T-helper 9 cell (primary cell): Measurements from ENCODE around the gene TNFAIP8L3.
"Not testable (repeated sequence)": the region's sequence is repeated elsewhere in the genome, so short reads cannot be mapped to it uniquely, and the experiment has no call there.

Experiments
- DNase-seq: peaks from one replicate; pipeline ENCODE4 v3.0.0-alpha.2; 2020
- total RNA-seq, 2 donors: gene quantifications; one replicate each; lab custom pipeline; 2026; lab: John Stamatoyannopoulos, UW

TNFAIP8L3 gene
- total RNA-seq, result 0 reads per million in 2 donors

- no peak for DNase-seq
Measured at GRCh38 chr15:51094606-51095569, at the start of gene TNFAIP8L3. Gene TNFAIP8L3, minus strand, starts transcription at chr15:51094906. Its CDS starts 311 bp downstream, at chr15:51094595.

- no peak for DNase-seq
Measured at GRCh38 chr15:51144021-51144532, 49.4 kb upstream of the TNFAIP8L3 start.

GRCh38 chr15:51140347-51140746 is 45.6 kb upstream of the TNFAIP8L3 start:
- DNase-seq, result not testable (repeated sequence)

- no peak for DNase-seq
Measured at GRCh38 chr15:51139091-51139490, 44.4 kb upstream of the TNFAIP8L3 start.

GRCh38 chr15:51137880-51138430 is 43.2 kb upstream of the TNFAIP8L3 start:
- no peak for DNase-seq

GRCh38 chr15:51137024-51137423 is 42.3 kb upstream of the TNFAIP8L3 start:
- no peak for DNase-seq

- DNase-seq, result no peak
Measured at GRCh38 chr15:51135276-51135675, 40.6 kb upstream of the TNFAIP8L3 start.

- DNase-seq, result no peak
Measured at GRCh38 chr15:51134416-51135199, 39.9 kb upstream of the TNFAIP8L3 start.

- DNase-seq, result no peak
Measured at GRCh38 chr15:51133140-51133765, 38.5 kb upstream of the TNFAIP8L3 start.

- no peak for DNase-seq
Measured at GRCh38 chr15:51132384-51133139, 37.9 kb upstream of the TNFAIP8L3 start.

- DNase-seq, result no peak
Measured at GRCh38 chr15:51131596-51132290, 37.0 kb upstream of the TNFAIP8L3 start.

GRCh38 chr15:51130344-51130743 is 35.6 kb upstream of the TNFAIP8L3 start:
- no peak for DNase-seq

GRCh38 chr15:51129535-51130188 is 35.0 kb upstream of the TNFAIP8L3 start:
- DNase-seq, result no peak

- DNase-seq, result no peak
Measured at GRCh38 chr15:51128701-51129100, 34.0 kb upstream of the TNFAIP8L3 start.

GRCh38 chr15:51126842-51127241 is 32.1 kb upstream of the TNFAIP8L3 start:
- DNase-seq, result no peak

- DNase-seq, result not testable (repeated sequence)
Measured at GRCh38 chr15:51123002-51123401, 28.3 kb upstream of the TNFAIP8L3 start.

GRCh38 chr15:51121631-51122225 is 27.0 kb upstream of the TNFAIP8L3 start:
- no peak for DNase-seq

GRCh38 chr15:51121118-51121517 is 26.4 kb upstream of the TNFAIP8L3 start:
- DNase-seq, result no peak

GRCh38 chr15:51119120-51119519 is 24.4 kb upstream of the TNFAIP8L3 start:
- no peak for DNase-seq

- DNase-seq, result no peak
Measured at GRCh38 chr15:51117270-51117669, 22.6 kb upstream of the TNFAIP8L3 start.
